SKM-1 (cell line): ENCODE data around the gene GDPD5.

Source experiments
- DNase-seq: peaks from one replicate; lab custom pipeline; 2025; ENCODE audit not compliant: unreplicated experiment; lab: John Stamatoyannopoulos, UW

GDPD5 gene

GRCh38 chr11:75450236-75450635, 75.5 kb downstream of the GDPD5 start:
- no peak for DNase-seq

- no peak for DNase-seq
Observed at GRCh38 chr11:75449776-75450175, 76.0 kb downstream of the GDPD5 start.

- no peak for DNase-seq
Observed at GRCh38 chr11:75449271-75449670, 76.5 kb downstream of the GDPD5 start.

GRCh38 chr11:75447415-75447814, 78.3 kb downstream of the GDPD5 start:
- DNase-seq: no peak

GRCh38 chr11:75445315-75445953, 80.3 kb downstream of the GDPD5 start:
- no peak for DNase-seq

- DNase-seq: no peak
Observed at GRCh38 chr11:75443043-75443442, 82.7 kb downstream of the GDPD5 start.

- no peak for DNase-seq
Observed at GRCh38 chr11:75442161-75442885, 83.4 kb downstream of the GDPD5 start.

- no peak for DNase-seq
Observed at GRCh38 chr11:75441804-75442132, 84.0 kb downstream of the GDPD5 start.

GRCh38 chr11:75440960-75441803, 84.6 kb downstream of the GDPD5 start:
- no peak for DNase-seq

GRCh38 chr11:75439495-75440120, 86.1 kb downstream of the GDPD5 start:
- DNase-seq: no peak

- no peak for DNase-seq
Observed at GRCh38 chr11:75439026-75439425, 86.7 kb downstream of the GDPD5 start.

GRCh38 chr11:75437966-75438659, 87.6 kb downstream of the GDPD5 start:
- no peak for DNase-seq

GRCh38 chr11:75436806-75437205, 88.9 kb downstream of the GDPD5 start:
- no peak for DNase-seq

- DNase-seq: no peak
Observed at GRCh38 chr11:75435571-75435925, 90.2 kb downstream of the GDPD5 start.

- DNase-seq: no peak
Observed at GRCh38 chr11:75434886-75435570, 90.7 kb downstream of the GDPD5 start.

- DNase-seq: no peak
Observed at GRCh38 chr11:75434051-75434450, 91.7 kb downstream of the GDPD5 start.

- no peak for DNase-seq
Observed at GRCh38 chr11:75433443-75433842, 92.3 kb downstream of the GDPD5 start.

- DNase-seq: no peak
Observed at GRCh38 chr11:75432911-75433321, 92.8 kb downstream of the GDPD5 start, which contains the start of gene KLHL35. TSS of gene KLHL35 (minus strand) at chr11:75433203. CDS start at chr11:75430629, 2,574 bp downstream.

GRCh38 chr11:75431533-75432525, 93.9 kb downstream of the GDPD5 start:
- DNase-seq: no peak
